ENCODE measurements around the gene SSTR1.

DNA sequence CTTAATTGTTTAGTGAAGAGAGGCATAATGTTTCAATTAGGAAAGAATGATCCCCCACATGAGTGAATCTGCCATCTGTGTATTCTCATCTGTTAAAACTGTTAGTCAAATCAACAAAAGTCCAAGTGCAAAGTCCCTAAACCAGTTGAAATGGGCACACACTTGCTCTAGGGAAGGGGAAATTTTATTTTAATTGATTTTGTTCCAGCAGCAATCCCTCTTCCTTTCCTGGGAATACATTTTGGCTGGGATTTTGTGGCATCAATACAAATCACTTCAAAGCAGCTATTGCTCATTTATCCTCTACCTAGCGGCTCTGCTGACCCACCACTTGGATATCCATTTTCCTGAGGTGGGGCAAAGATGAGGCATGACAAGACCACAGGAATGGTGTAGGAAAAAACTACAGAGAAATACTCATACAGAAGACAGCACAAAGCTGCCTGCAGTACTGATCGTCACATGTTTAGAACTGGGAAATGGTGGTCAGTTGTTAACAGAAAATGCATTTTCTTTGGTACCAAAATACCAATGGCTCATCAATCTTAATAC is 9.8 kb upstream of the SSTR1 start:
- TF ChIP-seq, protein P1, sequence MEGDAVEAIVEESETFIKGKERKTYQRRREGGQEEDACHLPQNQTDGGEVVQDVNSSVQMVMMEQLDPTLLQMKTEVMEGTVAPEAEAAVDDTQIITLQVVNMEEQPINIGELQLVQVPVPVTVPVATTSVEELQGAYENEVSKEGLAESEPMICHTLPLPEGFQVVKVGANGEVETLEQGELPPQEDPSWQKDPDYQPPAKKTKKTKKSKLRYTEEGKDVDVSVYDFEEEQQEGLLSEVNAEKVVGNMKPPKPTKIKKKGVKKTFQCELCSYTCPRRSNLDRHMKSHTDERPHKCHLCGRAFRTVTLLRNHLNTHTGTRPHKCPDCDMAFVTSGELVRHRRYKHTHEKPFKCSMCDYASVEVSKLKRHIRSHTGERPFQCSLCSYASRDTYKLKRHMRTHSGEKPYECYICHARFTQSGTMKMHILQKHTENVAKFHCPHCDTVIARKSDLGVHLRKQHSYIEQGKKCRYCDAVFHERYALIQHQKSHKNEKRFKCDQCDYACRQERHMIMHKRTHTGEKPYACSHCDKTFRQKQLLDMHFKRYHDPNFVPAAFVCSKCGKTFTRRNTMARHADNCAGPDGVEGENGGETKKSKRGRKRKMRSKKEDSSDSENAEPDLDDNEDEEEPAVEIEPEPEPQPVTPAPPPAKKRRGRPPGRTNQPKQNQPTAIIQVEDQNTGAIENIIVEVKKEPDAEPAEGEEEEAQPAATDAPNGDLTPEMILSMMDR (conservative IDR thresholded peaks at IDR 0.05): no peak
- no peak for TF ChIP-seq EZH2 (IDR thresholded peaks at IDR 0.05; ENCODE audit: low read depth)

All from PC-9 (cell line).